GM18498 (cell line): ENCODE results near the gene MPHOSPH9.

Experiments
- ATAC-seq: cut with Tn5 transposase; IDR thresholded peaks from one replicate; pipeline ENCODE4 v1.9.1; 2021; ENCODE audit warnings: mild to moderate bottlenecking, moderate library complexity; ENCODE audit not compliant: unreplicated experiment

The MPHOSPH9 gene

GRCh38 chr12:123150275-123150743, 82.6 kb downstream of the MPHOSPH9 start:
- ATAC-seq = peak; percentile 30

GRCh38 chr12:123149501-123150274, 83.3 kb downstream of the MPHOSPH9 start:
- ATAC-seq = no peak

- ATAC-seq = no peak
Observed at GRCh38 chr12:123149088-123149487, 83.9 kb downstream of the MPHOSPH9 start.

GRCh38 chr12:123148655-123149054, 84.3 kb downstream of the MPHOSPH9 start:
- no peak for ATAC-seq

- no peak for ATAC-seq
Observed at GRCh38 chr12:123148223-123148622, 84.7 kb downstream of the MPHOSPH9 start.

- ATAC-seq = no peak
Observed at GRCh38 chr12:123145211-123145610, 87.7 kb downstream of the MPHOSPH9 start.

GRCh38 chr12:123143736-123144461, 89.0 kb downstream of the MPHOSPH9 start:
- no peak for ATAC-seq

- ATAC-seq = no peak
Observed at GRCh38 chr12:123142921-123143735, 89.8 kb downstream of the MPHOSPH9 start.

GRCh38 chr12:123142518-123142840, 90.5 kb downstream of the MPHOSPH9 start:
- no peak for ATAC-seq

GRCh38 chr12:123141615-123142517, 91.1 kb downstream of the MPHOSPH9 start:
- ATAC-seq = no peak

- ATAC-seq = no peak
Observed at GRCh38 chr12:123140676-123141614, 92.0 kb downstream of the MPHOSPH9 start.

- no peak for ATAC-seq
Observed at GRCh38 chr12:123139926-123140675, 92.8 kb downstream of the MPHOSPH9 start.

GRCh38 chr12:123135688-123136087, 97.3 kb downstream of the MPHOSPH9 start:
- ATAC-seq = no peak

- no peak for ATAC-seq
Observed at GRCh38 chr12:123134826-123135225, 98.1 kb downstream of the MPHOSPH9 start.

- no peak for ATAC-seq
Observed at GRCh38 chr12:123134271-123134671, 98.7 kb downstream of the MPHOSPH9 start.

GRCh38 chr12:123133701-123134100, 99.2 kb downstream of the MPHOSPH9 start:
- no peak for ATAC-seq

GRCh38 chr12:123132951-123133619, 99.9 kb downstream of the MPHOSPH9 start:
- ATAC-seq = no peak

GRCh38 chr12:123131879-123132402, 101.0 kb downstream of the MPHOSPH9 start:
- ATAC-seq = no peak
